COLO829 (cell line): ENCODE measurements around the gene SPTBN2.

ENCODE experiments used
- DNase-seq: peaks from one replicate; pipeline ENCODE4 v3.0.0; 2012; ENCODE audit warnings: low spot score

Gene SPTBN2

GRCh38 chr11:66728693-66729385, at the start of gene SPTBN2:
Gene SPTBN2 (minus strand): TSS chr11:66729216. CDS start chr11:66721240, 7,976 bp downstream.
- DNase-seq = no peak

- no peak for DNase-seq
Measured at GRCh38 chr11:66768818-66769217, 39.8 kb upstream of the SPTBN2 start.

- no peak for DNase-seq
Measured at GRCh38 chr11:66768088-66768521, 39.1 kb upstream of the SPTBN2 start.

GRCh38 chr11:66767666-66768065, 38.6 kb upstream of the SPTBN2 start:
- DNase-seq = no peak

GRCh38 chr11:66766681-66767080, 37.7 kb upstream of the SPTBN2 start:
- DNase-seq = no peak

- DNase-seq = peak; percentile 42
Measured at GRCh38 chr11:66762088-66762487, 33.1 kb upstream of the SPTBN2 start.

GRCh38 chr11:66752148-66752547, 23.1 kb upstream of the SPTBN2 start:
- no peak for DNase-seq

GRCh38 chr11:66749091-66749490, 20.1 kb upstream of the SPTBN2 start:
- no peak for DNase-seq

- no peak for DNase-seq
Measured at GRCh38 chr11:66747480-66747879, 18.5 kb upstream of the SPTBN2 start.

GRCh38 chr11:66745356-66746235, 16.6 kb upstream of the SPTBN2 start:
- no peak for DNase-seq

- DNase-seq = peak; percentile 91
Measured at GRCh38 chr11:66744485-66745355, 15.7 kb upstream of the SPTBN2 start.

GRCh38 chr11:66743271-66743968, 14.4 kb upstream of the SPTBN2 start:
- DNase-seq = no peak

GRCh38 chr11:66741153-66741552, 12.1 kb upstream of the SPTBN2 start:
- no peak for DNase-seq

GRCh38 chr11:66739983-66740382, 11.0 kb upstream of the SPTBN2 start:
- DNase-seq = no peak

GRCh38 chr11:66734215-66734614, 5.2 kb upstream of the SPTBN2 start:
- DNase-seq = no peak

GRCh38 chr11:66729447-66729846, 431 bp upstream of the SPTBN2 start:
- no peak for DNase-seq

- no peak for DNase-seq
Measured at GRCh38 chr11:66728038-66728692, 851 bp downstream of the SPTBN2 start.

- no peak for DNase-seq
Measured at GRCh38 chr11:66727282-66728037, 1.6 kb downstream of the SPTBN2 start.

GRCh38 chr11:66725647-66726046, 3.4 kb downstream of the SPTBN2 start:
- DNase-seq = no peak

- DNase-seq = no peak
Measured at GRCh38 chr11:66725114-66725513, 3.9 kb downstream of the SPTBN2 start.
